ENCODE data around the gene AEBP1.
"Not testable (repeated sequence)": the region's sequence is repeated elsewhere in the genome, so short reads cannot be mapped to it uniquely, and the experiment has no call there.

AEBP1 gene

GRCh38 chr7:44120395-44120794, 16.2 kb downstream of the AEBP1 start:
- DNase-seq, result no peak

- DNase-seq, result no peak
Observed at GRCh38 chr7:44121761-44122420, 17.7 kb downstream of the AEBP1 start.

GRCh38 chr7:44122529-44122928, 18.4 kb downstream of the AEBP1 start:
- DNase-seq, result no peak

GRCh38 chr7:44123190-44124003, 19.3 kb downstream of the AEBP1 start, which contains the start of gene POLD2:
TSS of gene POLD2 (minus strand) at chr7:44123548. CDS start at chr7:44122053, 1,495 bp downstream.
- peak; percentile 97 for DNase-seq

GRCh38 chr7:44124822-44125202, 20.7 kb downstream of the AEBP1 start:
- DNase-seq, result no peak

- not testable (repeated sequence) for DNase-seq
Observed at GRCh38 chr7:44126574-44126973, 22.4 kb downstream of the AEBP1 start.

GRCh38 chr7:44127161-44127560, 23.0 kb downstream of the AEBP1 start:
- no peak for DNase-seq

- DNase-seq, result no peak
Observed at GRCh38 chr7:44128721-44129582, 24.8 kb downstream of the AEBP1 start.

- DNase-seq, result no peak
Observed at GRCh38 chr7:44131173-44132029, 27.3 kb downstream of the AEBP1 start.

GRCh38 chr7:44132039-44132438, 27.9 kb downstream of the AEBP1 start:
- DNase-seq, result no peak

GRCh38 chr7:44133295-44133694, 29.1 kb downstream of the AEBP1 start:
- no peak for DNase-seq

GRCh38 chr7:44134943-44135628, 30.9 kb downstream of the AEBP1 start:
- no peak for DNase-seq

- DNase-seq, result no peak
Observed at GRCh38 chr7:44136731-44137130, 32.6 kb downstream of the AEBP1 start.

GRCh38 chr7:44138698-44139097, 34.6 kb downstream of the AEBP1 start:
- no peak for DNase-seq

- DNase-seq, result no peak
Observed at GRCh38 chr7:44139311-44140010, 35.3 kb downstream of the AEBP1 start.

GRCh38 chr7:44140341-44140740, 36.2 kb downstream of the AEBP1 start:
- DNase-seq, result no peak

GRCh38 chr7:44141221-44141850, 37.2 kb downstream of the AEBP1 start, which contains the start of gene MYL7:
TSS of gene MYL7 (minus strand) at chr7:44141332. CDS start at chr7:44141305, 27 bp downstream.
- DNase-seq, result no peak

GRCh38 chr7:44142028-44142427, 37.9 kb downstream of the AEBP1 start:
- no peak for DNase-seq

- DNase-seq, result no peak
Observed at GRCh38 chr7:44143646-44144250, 39.6 kb downstream of the AEBP1 start.
